Chondrocyte (in vitro differentiated cells): ENCODE data around the gene PPP1R12A. TPM values are rescaled to one million over a fixed set of nuclear protein-coding genes. Genes with fewer than 3 reads are reported as not detected.

Source experiments
- DNase-seq: peaks from one replicate; pipeline ENCODE4 v3.0.0; 2021; ENCODE audit warnings: mixed read lengths, low spot score
- H3K27ac Mint-ChIP-seq: one replicate; pipeline ENCODE4 v1.8.0; 2021; ENCODE audit warnings: mild to moderate bottlenecking, moderate library complexity, mixed read lengths; ENCODE audit not compliant: unreplicated experiment
- H3K27me3 Mint-ChIP-seq: 2 replicates; pipeline ENCODE4 v1.8.0; 2021; ENCODE audit warnings: low read depth, mixed read lengths
- H3K36me3 Mint-ChIP-seq: 2 replicates; pipeline ENCODE4 v1.8.0; 2021; ENCODE audit warnings: low read depth, mixed read lengths
- H3K4me1 Mint-ChIP-seq: 2 replicates; pipeline ENCODE4 v1.8.0; 2021; ENCODE audit warnings: low read depth, mild to moderate bottlenecking, mixed read lengths
- H3K4me3 Mint-ChIP-seq: one replicate; pipeline ENCODE4 v1.8.0; 2021; ENCODE audit warnings: mild to moderate bottlenecking, moderate library complexity, mixed read lengths; ENCODE audit not compliant: unreplicated experiment
- H3K9me3 Mint-ChIP-seq: 2 replicates; pipeline ENCODE4 v1.8.0; 2021; ENCODE audit warnings: low read depth, mixed read lengths
- CTCF ChIP-seq: fragments of 200-600 bp; sonication (generic); IDR thresholded peaks from 2 replicates; pipeline ENCODE4 v1.5.0; 2021; ENCODE audit warnings: antibody characterized with exemption, mild to moderate bottlenecking, moderate library complexity
- total RNA-seq: library from RNA; stranded (reverse); gene quantifications from 3 replicates; pipeline ENCODE4 v1.2.1, GENCODE V29; 2021

PPP1R12A gene
- total RNA-seq, 1 donor from 2014 or later, result 139 TPM

- DNase-seq, result no peak
- H3K4me1 Mint-ChIP-seq, result peaks cover 71% of the 10 kb centered on the region
Observed at GRCh38 chr12:79927772-79928474, 7.0 kb downstream of the PPP1R12A start.

GRCh38 chr12:79926951-79927350, 7.9 kb downstream of the PPP1R12A start:
- H3K27ac Mint-ChIP-seq, result peak overlapping the region; percentile 74
- TF ChIP-seq CTCF, result no peak
- H3K4me1 Mint-ChIP-seq, result peaks cover 68% of the 10 kb centered on the region
- no peaks in the 10 kb centered on the region for H3K27me3 Mint-ChIP-seq
- no peaks in the 10 kb centered on the region for H3K9me3 Mint-ChIP-seq
- no peak overlapping the region for H3K4me3 Mint-ChIP-seq
- no peak for DNase-seq
- no peaks in the 10 kb centered on the region for H3K36me3 Mint-ChIP-seq

More at GRCh38 chr12:79927772-79928474, 7.0 kb downstream of the PPP1R12A start:
- Mint-ChIP-seq H3K4me3 (no peak overlapping the region), H3K27ac (peak overlapping the region; percentile 74), H3K9me3 (no peaks in the 10 kb centered on the region), H3K27me3 (no peaks in the 10 kb centered on the region), H3K36me3 (no peaks in the 10 kb centered on the region)
- TF ChIP-seq CTCF, result no peak

- H3K27me3 Mint-ChIP-seq, result no peaks in the 10 kb centered on the region
- H3K36me3 Mint-ChIP-seq, result no peaks in the 10 kb centered on the region
- no peak overlapping the region for H3K4me3 Mint-ChIP-seq
- H3K27ac Mint-ChIP-seq, result peak overlapping the region; percentile 82
- TF ChIP-seq CTCF, result no peak
- DNase-seq, result no peak
- H3K4me1 Mint-ChIP-seq, result peaks cover 67% of the 10 kb centered on the region
- no peaks in the 10 kb centered on the region for H3K9me3 Mint-ChIP-seq
Observed at GRCh38 chr12:79925492-79925891, 9.4 kb downstream of the PPP1R12A start.

- peaks cover 61% of the 10 kb centered on the region for H3K4me1 Mint-ChIP-seq
- H3K27ac Mint-ChIP-seq, result peak overlapping the region; percentile 33
- H3K4me3 Mint-ChIP-seq, result no peak overlapping the region
- no peaks in the 10 kb centered on the region for H3K36me3 Mint-ChIP-seq
- H3K27me3 Mint-ChIP-seq, result no peaks in the 10 kb centered on the region
- no peaks in the 10 kb centered on the region for H3K9me3 Mint-ChIP-seq
- TF ChIP-seq CTCF, result no peak
- DNase-seq, result no peak
Observed at GRCh38 chr12:79921786-79922185, 13.1 kb downstream of the PPP1R12A start.

- DNase-seq, result no peak
- no peak for TF ChIP-seq CTCF
- Mint-ChIP-seq H3K9me3 (no peaks in the 10 kb centered on the region), H3K27ac (no peak overlapping the region), H3K4me3 (no peak overlapping the region), H3K27me3 (no peaks in the 10 kb centered on the region), H3K4me1 (peaks cover 67% of the 10 kb centered on the region), H3K36me3 (no peaks in the 10 kb centered on the region)
Observed at GRCh38 chr12:79920421-79921238, 14.3 kb downstream of the PPP1R12A start.
